ENCODE measurements around the gene PDIK1L.

PDIK1L gene

DNA sequence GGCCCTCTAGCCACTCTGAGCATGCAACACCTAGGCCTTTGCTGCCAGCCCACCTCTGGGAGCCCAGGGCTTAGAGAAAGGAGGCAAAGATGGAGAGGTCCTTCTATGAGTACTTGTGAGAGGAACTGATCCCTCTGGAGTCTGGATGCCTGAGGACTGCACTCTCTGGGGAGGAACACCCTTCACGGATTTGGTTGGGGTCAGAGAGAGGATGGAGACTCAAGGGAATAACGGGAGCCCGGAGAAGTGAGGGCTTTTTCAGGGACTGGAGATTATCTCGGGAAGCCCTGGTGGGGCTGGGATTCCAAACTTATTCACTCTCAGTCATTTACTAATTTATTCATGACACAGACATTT lies 57.6 kb downstream of the PDIK1L start:
- no peak for DNase-seq (ENCODE audit: low read depth in 2 of 2, low spot score in 1 of 2)

DNA sequence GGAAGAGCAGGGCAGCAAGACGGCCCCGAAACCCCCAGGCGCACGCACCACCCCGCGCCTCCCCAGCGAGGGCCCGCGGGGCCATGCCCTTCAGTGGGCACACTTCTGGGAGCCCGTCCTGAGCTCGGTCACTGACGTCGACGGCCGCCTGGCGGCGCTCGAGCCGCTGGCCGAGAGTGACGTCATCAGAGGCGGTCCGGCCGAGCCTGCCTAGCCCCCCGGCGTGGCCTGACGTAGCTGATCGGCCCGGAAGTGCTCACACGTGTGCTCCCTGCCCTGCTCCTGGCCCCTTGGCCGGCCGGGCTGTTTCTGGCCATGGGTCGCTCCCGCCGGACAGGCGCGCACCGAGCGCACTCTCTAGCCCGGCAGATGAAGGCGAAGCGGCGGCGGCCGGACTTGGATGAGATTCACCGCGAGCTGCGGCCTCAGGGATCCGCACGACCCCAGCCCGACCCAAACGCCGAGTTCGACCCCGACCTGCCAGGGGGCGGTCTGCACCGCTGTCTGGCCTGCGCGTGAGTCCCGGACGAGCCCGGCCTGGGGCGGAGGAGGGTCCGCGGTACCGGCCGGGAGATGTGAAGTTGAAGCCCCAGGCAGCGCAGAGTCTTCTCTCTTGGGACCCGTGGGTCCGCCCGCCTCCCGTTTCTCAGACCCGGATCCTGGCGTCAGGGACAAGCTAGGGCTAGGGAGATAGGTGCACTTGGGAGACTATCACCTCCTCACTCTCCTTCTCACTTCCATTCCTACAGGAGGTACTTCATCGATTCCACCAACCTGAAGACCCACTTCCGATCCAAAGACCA lies 58.2 kb downstream of the PDIK1L start, which contains the start of gene ZNF593:
TSS of gene ZNF593 (plus strand) at position 240 of the 803 bp plus-strand sequence. CDS start at position 316, 76 bp downstream.
- DNase-seq (ENCODE audit: low read depth in 2 of 2, low spot score in 1 of 2) = peak; percentile 69 to 74

DNA sequence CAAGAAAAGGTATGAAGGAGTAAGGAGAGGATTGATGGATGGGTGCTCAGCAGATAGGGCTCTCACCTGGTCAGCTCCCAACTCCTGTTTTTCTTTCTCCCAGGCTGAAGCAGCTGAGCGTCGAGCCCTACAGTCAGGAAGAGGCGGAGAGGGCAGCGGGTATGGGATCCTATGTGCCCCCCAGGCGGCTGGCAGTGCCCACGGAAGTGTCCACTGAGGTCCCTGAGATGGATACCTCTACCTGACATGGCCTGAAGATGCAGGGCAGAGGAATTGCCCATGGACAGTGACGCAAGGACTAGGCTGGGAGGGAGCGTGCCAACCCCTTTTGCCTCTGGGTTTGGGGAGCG lies 58.8 kb downstream of the PDIK1L start:
- DNase-seq (ENCODE audit: low read depth in 2 of 2, low spot score in 1 of 2) = no peak

DNA sequence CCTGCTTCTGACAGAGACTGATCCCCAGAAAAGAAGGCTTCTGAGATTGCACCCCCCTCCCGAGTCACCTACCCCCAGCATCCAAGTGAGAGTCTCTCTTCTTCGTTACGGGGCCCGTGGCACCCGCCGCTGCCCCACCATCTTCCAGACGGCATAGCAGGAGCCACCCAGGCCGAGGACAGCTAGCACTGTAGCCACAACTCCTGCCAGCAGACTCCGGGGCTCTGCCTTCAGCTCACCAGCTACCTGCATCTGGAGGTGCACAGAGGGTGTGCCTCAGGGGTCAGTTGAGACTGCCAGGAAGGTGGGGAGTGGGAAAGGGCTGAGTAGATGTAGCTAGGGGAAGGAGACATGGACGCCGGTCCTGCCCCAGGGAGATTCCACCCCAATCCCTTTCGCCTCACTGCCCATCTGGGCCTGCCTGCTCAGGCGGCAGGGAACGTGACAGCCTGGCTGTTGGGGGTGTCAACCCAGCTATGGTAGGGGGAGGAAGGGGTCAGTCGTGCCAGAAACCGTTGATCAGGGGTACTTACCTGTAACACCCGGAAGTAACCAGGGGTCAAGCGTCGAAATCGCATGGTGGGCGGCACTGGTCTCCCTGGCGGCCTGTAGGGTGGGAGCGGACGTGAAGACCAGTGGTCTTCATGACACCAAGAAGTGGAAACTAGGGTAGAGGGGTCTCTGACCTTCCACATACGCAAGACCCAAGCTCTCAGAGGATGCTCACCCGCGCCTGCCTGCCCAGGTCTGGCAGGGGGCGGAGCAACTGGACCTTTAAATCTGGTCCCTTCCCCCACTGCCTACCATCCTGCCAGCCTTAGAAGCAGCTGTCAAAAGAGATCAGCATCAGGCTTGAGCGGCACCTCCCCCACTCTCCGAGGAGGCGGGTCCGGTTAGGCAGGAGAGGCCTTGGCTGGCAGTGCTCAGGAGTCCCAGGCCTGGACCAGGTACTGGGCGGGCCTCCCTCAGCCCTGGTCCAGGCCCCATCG lies 59.8 kb downstream of the PDIK1L start, which contains the start of gene ZNF593OS:
TSS of gene ZNF593OS (minus strand) at position 749 of the 989 bp plus-strand sequence. CDS start at position 578, 171 bp downstream.
- DNase-seq (ENCODE audit: low read depth in 2 of 2, low spot score in 1 of 2) = no peak
